NCI-H1694 (cell line): ENCODE measurements around the gene CYP4F3.
"Not testable (repeated sequence)": the region's sequence is repeated elsewhere in the genome, so short reads cannot be mapped to it uniquely, and the experiment has no call there.

ENCODE experiments used
- DNase-seq: peaks from one replicate; lab custom pipeline; 2025; lab: John Stamatoyannopoulos, UW

The CYP4F3 gene, protein sequence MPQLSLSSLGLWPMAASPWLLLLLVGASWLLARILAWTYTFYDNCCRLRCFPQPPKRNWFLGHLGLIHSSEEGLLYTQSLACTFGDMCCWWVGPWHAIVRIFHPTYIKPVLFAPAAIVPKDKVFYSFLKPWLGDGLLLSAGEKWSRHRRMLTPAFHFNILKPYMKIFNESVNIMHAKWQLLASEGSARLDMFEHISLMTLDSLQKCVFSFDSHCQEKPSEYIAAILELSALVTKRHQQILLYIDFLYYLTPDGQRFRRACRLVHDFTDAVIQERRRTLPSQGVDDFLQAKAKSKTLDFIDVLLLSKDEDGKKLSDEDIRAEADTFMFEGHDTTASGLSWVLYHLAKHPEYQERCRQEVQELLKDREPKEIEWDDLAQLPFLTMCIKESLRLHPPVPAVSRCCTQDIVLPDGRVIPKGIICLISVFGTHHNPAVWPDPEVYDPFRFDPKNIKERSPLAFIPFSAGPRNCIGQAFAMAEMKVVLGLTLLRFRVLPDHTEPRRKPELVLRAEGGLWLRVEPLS

DNA sequence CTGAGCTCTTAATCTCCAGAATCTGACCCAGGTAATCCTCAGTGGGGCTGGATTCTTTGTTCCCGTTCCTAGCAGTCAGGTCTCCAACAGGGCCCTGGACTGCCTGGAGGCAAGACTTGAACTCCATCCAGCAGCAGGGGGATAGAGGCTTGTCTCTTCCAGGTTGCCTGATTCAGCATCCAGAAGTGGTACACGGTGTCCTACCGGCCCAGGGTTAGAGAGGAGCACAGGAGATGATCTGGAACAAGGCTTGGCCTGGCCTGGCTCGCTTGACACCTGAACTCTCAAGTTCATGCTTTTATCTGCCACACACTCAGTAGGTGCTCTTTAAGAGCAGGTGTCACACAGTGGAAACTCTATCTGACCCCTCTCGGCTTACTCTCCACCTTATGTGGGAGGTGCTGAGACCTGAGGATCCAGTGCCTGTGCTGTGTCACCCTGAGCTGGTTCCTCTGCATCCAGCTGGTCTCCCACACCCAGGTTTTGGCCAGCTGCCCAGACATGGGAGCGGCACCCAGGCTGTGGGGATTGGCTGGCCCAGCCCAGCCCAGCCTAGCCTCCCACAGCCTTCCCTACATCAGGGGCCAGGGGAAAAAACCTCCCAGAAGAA lies at the start of gene CYP4F3:
TSS of gene CYP4F3 (plus strand) at position 604 of the 610 bp plus-strand sequence. CDS start 519 bp downstream, outside the sequence.
- no peak for DNase-seq

DNA sequence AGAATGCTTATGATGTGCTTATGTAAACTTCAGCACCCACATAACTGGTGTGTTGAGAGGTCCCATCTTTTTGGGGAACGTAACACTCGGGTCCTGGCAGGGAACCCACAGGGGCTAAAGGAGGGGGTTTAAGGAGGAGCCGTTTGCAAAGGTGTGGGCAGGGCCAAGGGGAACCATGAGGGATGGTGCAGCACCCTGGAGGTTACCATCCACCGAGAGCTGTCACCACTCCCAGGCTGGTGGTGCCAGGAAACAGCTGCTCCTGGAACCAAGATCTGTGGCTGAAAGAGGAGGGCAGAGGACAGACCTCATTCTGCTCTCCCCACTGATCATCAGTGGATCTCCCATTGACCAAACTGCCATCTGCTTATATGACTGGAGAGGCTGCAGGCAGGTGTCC lies 48.9 kb upstream of the CYP4F3 start:
- no peak for DNase-seq

DNA sequence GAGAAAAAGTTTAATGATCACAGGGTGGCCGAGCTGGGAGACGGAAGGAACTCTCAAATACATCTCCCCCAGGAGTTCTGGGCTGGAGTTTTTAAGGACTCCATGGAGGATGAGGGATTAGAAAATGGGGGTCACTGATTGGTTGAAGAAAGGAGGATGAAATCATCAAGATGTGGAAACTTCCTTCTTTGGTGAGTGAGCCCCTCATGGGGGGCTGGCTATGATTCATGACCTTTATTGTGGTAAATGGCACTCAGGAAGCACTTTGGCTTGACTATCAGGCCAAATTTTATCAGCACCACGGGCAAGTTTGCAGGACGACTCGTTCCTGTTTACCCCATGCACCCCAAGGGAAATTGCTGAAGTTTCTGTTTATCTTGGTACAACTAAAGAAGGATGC lies 48.2 kb upstream of the CYP4F3 start:
- DNase-seq = not testable (repeated sequence)

DNA sequence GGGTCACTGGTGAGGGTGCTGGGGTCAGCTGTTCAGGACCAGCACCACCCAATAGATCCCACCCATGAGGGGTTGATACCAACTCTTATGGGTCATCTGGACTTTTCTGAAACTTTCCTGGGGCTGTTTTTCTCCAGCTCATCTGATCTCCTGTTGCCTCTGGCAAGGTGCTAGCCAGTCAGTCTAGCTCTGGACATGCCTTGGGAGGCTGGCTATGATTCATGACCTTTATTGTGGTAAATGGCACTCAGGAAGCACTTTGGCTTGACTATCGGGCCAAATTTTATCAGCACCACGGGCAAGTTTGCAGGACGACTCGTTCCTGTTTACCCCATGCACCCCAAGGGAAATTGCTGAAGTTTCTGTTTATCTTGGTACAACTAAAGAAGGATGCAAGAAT lies 46.9 kb upstream of the CYP4F3 start:
- DNase-seq = not testable (repeated sequence)

DNA sequence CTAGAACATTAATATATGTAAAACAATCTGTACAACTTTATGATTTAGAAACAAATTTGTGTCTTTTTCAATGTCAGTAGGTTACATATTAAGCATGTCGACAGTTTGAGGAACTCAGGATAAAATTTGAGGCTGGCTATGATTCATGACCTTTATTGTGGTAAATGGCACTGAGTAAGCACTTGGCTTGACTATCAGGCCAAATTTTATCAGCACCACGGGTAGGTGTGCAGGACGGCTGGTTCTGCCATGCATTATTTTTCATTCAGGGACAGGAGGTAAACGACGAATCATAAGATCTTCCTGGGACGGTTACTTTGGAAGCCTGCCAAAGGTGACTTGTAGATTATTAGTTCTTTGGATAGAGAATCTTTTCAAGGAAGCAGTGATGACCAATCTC lies 45.6 kb upstream of the CYP4F3 start:
- no peak for DNase-seq

DNA sequence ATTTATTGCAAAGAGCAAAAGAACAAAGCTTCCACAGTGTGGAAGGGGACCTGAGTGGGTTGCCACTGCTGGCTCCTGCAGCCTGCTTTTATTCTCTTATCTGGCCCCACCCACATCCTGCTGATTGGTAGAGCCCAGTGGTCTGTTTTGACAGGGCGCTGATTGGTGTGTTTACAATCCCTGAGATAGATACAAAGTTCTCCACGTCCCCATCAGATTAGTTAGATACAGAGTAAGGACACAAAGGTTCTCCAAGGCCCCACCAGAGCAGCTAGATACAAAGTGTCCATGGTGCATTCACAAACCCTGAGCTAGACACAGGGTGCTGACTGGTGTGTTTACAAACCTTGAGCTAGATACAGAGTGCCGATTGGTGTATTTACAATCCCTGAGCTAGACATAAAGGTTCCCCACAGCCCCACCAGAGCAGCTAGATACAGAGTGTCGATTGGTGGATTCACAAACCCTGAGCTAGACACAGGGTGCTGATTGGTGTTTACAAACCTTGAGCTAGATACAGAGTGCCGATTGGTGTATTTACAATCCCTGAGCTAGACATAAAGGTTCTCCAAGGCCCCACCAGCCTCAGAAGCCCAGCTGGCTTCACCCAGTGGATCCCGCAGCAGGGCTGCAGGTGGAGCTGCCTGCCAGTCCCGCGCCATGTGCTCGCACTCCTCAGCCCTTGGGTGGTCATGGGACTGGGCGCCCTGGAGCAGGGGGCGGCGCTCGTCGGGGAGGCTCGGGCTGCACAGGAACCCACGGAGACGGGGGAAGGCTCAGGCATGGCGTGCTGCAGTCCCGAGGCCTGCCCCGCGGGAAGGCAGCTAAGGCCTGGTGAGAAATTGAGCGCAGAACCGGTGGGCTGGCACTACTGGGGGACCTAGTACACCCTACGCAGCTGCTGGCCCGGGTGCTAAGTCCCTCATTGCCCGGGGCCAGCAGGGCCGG lies 32.4 kb upstream of the CYP4F3 start:
- not testable (repeated sequence) for DNase-seq

DNA sequence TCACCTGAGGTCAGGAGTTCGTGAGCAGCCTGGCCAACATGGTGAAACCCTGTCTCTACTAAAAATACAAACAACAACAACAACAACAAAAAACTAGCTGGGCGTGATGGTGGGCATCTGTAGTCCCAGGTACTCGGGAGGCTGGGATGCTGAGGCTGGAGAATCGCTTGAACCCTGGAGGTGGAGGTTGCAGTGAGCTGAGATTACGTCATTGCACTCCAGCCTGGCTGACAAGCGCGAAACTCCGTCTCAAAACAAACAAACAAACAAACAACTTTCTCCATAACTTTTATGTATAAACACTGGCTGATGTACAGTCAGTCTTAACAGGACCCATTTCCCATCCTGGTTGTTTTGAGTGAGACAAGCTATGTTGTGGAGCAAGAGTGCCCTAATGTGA lies 31.4 kb upstream of the CYP4F3 start:
- DNase-seq = no peak

DNA sequence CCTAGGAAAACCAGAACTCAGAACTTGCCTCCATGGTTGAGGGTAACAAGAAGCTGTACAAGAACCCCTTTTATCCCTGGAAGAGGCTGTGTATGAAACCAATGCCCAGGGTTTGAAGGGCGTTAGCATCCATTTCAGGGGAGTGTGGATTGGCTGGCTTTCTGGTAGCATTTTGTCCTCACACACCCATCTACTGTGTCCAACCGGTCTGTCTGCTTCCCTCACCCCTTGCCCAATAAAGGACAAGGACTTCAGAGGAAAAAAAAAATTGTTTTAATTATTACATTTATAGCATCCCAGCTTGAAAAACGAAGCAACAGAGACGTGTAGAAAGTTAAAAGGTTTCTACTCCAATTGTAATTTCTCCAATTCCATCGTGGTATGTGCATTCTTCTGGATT lies 28.4 kb upstream of the CYP4F3 start:
- DNase-seq = no peak

DNA sequence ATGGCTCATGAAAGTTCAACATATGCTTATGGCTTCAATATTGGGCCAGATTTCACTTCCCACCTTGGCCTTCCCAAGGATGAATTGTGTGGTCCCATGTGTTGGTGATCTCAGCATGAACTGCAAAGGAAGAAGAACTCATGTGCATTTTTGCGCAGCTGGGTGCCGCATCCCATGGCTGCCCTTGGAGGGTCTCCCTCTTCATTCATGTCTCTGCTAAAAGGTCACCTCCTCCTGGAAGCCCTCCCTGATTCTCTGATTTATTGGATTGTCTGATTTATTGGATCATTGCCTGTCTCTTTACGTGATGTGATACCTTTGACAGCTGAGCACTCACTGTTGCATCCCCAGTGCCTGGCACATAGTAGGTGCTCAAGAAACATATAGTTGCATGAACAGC lies 27.4 kb upstream of the CYP4F3 start:
- no peak for DNase-seq

DNA sequence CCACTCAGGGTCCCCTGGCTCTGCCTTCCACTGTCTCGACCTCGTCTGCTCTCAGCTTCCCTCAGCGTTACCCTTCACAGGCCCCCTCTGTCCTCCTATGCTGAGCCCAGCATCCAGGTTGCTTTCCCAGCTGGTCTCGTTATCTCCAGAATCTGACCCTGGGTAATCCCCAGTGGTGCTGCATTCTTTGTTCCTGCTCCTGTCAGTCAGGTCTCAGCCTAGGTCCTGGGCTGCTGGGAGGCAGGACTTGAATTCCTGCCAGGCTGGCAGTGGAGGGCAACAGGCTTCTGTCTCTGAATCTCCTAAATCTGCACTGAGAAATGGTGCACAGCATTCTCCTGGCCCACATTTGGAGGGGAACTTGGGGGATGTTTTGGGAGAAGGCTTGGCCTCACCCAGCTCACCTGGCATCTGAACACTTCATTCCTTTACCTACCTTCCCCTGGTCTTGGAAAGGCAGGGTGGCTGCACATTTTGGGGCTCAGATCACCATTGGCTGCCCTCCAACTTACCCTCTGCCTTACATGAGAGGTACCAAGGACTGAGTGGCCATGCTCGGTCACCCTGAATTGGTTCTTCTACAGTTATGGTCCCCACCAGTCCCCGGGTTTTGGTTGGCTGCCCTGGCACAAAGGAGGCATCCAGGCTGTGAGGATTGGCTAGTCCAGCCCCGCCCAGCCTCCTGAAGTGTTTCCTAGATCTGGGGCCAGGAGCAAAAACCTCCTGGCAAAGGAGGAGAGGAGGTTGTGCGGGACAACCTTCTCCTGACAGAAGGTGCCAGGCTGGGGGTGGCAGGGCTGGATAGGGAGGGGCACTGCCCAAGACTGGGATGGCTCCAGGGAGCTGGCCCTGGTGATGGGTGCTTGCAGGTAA lies 26.0 kb upstream of the CYP4F3 start, which contains the start of gene CYP4F8:
TSS of gene CYP4F8 (plus strand) at position 712 of the 873 bp plus-strand sequence. CDS start 399 bp downstream, outside the sequence.
- no peak for DNase-seq

DNA sequence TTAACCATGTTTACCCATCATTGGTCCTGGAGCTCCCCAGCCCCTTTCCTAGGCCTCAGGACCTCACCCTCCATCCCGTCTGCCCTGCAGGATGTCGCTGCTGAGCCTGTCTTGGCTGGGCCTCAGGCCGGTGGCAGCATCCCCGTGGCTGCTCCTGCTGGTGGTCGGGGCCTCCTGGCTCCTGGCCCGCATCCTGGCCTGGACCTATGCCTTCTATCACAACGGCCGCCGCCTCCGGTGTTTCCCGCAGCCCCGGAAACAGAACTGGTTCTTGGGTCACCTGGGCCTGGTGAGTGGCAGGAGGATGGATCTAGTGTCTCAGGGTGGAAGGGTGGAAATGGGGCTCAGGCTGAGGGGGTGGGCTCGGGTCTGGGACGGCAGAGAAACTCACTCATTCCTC lies 25.2 kb upstream of the CYP4F3 start:
- DNase-seq = no peak

DNA sequence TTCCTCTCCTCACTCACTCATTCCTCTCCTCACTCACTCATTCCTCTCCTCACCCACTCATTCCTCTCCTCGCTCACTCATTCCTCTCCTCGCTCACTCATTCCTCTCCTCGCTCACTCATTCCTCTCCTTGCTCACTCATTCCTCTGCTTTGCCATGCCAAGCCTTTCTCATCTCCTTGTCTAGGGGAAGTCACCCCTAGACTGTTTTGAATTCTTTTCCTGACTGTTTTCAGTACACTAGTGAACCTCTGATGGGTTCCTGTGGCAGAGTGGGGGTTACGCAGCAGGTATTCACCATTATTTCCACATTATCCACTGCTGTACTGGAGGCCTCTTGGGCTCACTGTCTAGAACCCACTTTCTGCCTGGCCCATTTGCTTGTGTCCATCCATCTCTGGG lies 24.5 kb upstream of the CYP4F3 start:
- DNase-seq = no peak

DNA sequence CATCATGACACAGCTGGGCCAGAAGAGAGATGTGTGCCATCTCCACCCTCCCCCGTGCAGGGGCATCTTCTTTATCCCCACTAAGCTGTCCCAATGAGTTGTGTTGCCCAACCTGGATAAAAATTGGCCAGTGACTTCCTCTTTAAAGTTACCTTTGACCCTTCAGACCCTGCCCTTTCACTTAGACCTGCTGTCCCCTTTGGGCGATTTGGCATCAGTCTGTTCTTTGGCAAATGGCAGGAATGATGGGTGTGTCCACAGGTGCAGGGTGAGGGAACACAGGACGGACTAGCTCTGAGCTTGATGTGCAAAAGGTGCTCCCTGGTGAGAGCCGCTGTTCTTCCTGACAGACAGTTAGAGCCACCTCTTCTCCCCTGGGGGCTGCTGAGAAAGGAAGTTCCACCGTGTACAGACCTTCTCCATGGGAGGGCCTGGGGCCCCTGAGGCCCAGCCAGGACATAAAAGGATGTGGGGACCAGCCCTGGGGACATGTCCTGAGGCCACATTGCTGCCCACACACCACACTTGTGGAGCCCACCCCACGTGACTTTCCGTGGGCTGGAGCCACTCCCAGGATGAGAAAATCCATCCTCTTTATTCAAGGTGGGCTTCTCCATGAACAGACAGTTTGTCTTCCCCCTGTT lies 23.9 kb upstream of the CYP4F3 start:
- DNase-seq = no peak

DNA sequence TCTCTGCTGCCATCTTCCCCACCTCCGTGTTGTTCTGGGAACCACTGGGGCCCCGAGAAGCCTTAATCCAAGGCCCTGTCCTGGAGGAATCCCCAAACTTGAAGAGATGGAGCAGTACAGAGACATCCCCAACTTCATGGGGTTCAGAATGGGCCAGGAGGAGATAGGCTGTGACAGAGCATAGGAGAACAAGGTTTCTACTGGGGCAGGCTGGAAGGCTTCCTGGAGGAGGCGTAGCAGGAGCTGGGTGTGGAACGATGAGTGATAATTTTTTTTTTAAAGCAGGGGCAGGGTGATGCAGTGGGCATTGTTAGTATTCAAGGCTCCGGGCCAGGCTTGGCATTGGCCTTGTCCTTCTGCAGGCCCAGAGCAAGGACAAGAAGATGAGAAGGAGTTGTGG lies 22.4 kb upstream of the CYP4F3 start:
- no peak for DNase-seq

DNA sequence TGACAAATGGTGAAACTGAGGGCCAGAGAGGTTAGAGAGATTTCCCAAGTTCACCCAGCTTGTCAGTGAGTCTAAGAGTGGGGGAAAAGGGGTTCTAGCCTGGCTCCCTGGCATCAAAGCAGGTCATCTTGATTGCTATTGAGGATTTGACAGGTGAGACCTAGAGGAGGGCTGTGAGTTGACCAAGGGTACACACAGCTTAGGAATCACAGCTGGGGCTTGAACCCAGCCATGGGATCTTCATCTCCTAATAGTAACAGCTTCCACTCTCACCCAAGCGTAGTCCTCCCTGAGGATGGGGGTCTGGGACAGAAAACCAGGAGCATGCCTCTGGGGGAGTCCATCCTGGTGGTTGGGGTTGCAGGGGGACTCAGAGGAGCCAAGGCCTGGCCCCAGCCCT lies 18.9 kb upstream of the CYP4F3 start:
- no peak for DNase-seq

DNA sequence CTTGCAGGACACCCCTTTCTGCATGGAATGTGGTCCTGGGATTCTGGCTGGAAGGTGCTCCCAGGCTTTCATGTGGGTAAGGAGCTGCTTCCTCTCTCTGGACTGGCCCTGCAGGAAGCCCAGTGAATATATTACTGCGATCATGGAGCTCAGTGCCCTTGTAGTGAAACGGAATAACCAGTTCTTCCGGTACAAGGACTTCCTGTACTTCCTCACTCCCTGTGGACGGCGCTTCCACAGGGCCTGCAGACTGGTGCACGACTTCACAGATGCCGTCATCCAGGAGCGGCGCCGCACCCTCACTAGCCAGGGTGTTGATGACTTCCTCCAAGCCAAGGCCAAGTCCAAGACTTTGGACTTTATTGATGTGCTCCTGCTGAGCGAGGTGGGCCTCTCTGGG lies 17.7 kb upstream of the CYP4F3 start:
- DNase-seq = no peak

DNA sequence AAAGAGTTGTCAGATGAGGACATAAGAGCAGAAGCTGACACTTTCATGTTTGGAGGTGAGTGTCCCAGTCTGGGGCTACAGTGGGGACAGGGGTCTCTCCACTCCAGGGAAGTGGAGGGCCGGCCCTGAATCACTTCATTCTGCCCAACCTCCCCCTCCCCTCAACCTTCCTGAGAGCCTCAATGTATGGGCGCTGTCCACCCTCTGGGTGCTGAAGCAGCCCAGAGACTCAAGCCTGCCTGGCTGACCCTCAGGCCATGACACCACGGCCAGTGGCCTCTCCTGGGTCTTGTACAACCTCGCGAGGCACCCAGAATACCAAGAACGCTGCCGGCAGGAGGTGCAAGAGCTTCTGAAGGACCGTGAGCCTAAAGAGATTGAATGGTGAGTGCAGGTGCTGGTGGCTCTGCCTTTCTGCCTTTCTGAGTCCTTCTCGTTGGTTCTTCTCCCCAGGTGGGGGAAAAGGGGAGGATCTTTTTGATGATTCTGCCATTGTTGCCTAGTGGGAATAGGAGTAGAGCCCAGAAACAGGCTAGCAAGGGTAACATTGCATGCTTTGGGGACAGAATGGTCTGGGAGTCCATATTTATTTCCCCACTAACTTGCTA lies 16.9 kb upstream of the CYP4F3 start:
- no peak for DNase-seq

DNA sequence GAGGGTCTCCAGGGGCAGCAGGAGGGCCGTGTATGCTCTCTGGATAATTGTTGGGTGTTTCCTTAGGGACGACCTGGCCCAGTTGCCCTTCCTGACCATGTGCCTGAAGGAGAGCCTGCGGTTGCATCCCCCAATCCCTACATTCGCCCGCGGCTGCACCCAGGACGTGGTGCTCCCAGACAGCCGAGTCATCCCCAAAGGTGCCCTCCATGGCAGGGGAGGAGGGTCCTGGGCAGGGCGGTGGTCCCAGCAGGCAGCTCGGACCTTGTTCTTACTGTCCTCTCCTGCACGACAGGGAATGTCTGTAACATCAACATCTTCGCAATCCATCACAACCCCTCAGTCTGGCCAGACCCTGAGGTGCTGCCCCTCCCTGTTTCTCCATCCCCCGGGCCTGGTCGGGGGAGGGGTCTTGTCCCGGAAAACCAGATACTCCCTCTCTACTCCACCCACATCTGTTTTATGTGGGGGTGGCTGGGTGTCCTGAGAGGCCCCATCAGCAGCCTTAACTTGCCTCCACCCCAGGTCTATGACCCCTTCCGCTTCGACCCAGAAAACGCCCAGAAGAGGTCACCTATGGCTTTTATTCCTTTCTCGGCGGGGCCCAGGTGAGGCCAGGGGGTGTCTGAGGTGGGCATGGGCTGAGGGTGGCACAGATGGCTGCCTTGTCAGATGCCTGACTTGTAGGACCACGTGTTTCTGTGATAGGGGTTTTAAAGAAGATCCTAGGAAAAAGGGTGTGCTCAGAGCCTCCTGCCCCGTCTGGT lies 12.3 kb upstream of the CYP4F3 start:
- DNase-seq = no peak
